ENCODE measurements around the gene ABCG1. TPM values are rescaled to one million over a fixed set of nuclear protein-coding genes. Genes with fewer than 3 reads are reported as not detected.

ABCG1 gene
- total RNA-seq, 1 experiment from 2014 or later, result not detected

- DNase-seq (ENCODE audit: low read depth), result no peak
Observed at GRCh38 chr21:42321231-42321630, 102.3 kb downstream of the ABCG1 start.

GRCh38 chr21:42321845-42322244, 102.9 kb downstream of the ABCG1 start:
- no peak for DNase-seq (ENCODE audit: low read depth)

GRCh38 chr21:42324896-42325295, 106.0 kb downstream of the ABCG1 start:
- no peak for DNase-seq (ENCODE audit: low read depth)

- DNase-seq (ENCODE audit: low read depth), result no peak
Observed at GRCh38 chr21:42330380-42331371, 111.7 kb downstream of the ABCG1 start.

GRCh38 chr21:42331660-42332059, 112.7 kb downstream of the ABCG1 start:
- DNase-seq (ENCODE audit: low read depth), result no peak

- no peak for DNase-seq (ENCODE audit: low read depth)
Observed at GRCh38 chr21:42332557-42333317, 113.8 kb downstream of the ABCG1 start.

- no peak for DNase-seq (ENCODE audit: low read depth)
Observed at GRCh38 chr21:42336054-42336453, 117.1 kb downstream of the ABCG1 start.

GRCh38 chr21:42337276-42337675, 118.3 kb downstream of the ABCG1 start:
- DNase-seq (ENCODE audit: low read depth), result no peak

GRCh38 chr21:42337830-42338728, 119.1 kb downstream of the ABCG1 start:
- no peak for DNase-seq (ENCODE audit: low read depth)

GRCh38 chr21:42338729-42339715, 120.1 kb downstream of the ABCG1 start:
- DNase-seq (ENCODE audit: low read depth), result no peak

GRCh38 chr21:42340187-42341050, 121.5 kb downstream of the ABCG1 start:
- DNase-seq (ENCODE audit: low read depth), result no peak

GRCh38 chr21:42341776-42342542, 123.0 kb downstream of the ABCG1 start:
- no peak for DNase-seq (ENCODE audit: low read depth)

GRCh38 chr21:42343101-42343500, 124.2 kb downstream of the ABCG1 start:
- DNase-seq (ENCODE audit: low read depth), result no peak

GRCh38 chr21:42343556-42343955, 124.6 kb downstream of the ABCG1 start:
- DNase-seq (ENCODE audit: low read depth), result no peak

GRCh38 chr21:42343963-42344510, 125.1 kb downstream of the ABCG1 start:
- no peak for DNase-seq (ENCODE audit: low read depth)

GRCh38 chr21:42344631-42345030, 125.7 kb downstream of the ABCG1 start:
- no peak for DNase-seq (ENCODE audit: low read depth)

- DNase-seq (ENCODE audit: low read depth), result no peak
Observed at GRCh38 chr21:42346441-42346840, 127.5 kb downstream of the ABCG1 start.
